ENCODE data around the gene TLL2. TPM values are rescaled to one million over a fixed set of nuclear protein-coding genes. Genes with fewer than 3 reads are reported as not detected.

The TLL2 gene
- total and polyA plus RNA-seq, 9 of the 15 experiments (the other 6 are each of a cell fraction or from before 2014, with no cell fraction given), result 0.09 TPM; not detected in 8

- TF ChIP-seq THRA (IDR thresholded peaks at IDR 0.05) (no peak), NR4A1 (CRISPR knock-in tag; IDR thresholded peaks at IDR 0.05) (no peak), NR4A1 (tag; IDR thresholded peaks at IDR 0.05) (no peak), MLLT1 (IDR thresholded peaks at IDR 0.05) (no peak), MCM2 (IDR thresholded peaks at IDR 0.05; ENCODE audit: low read depth) (no peak), EZH2 (IDR thresholded peaks at IDR 0.05; ENCODE audit: borderline replicate concordance, low read depth, low read length) (no peak)
Measured at GRCh38 chr10:96460316-96460715, 53.4 kb downstream of the TLL2 start (continued).

- H3K9me1 ChIP-seq (ENCODE audit: control insufficient read depth, insufficient read depth, low read length), result no peaks in the 10 kb centered on the region
- WGBS (ENCODE audit: insufficient coverage, low coverage, missing lambda C conversion rate), result 0% methylated on average over 5 of the region's 5 CpGs
- no peak for TF ChIP-seq RBFOX2 (IDR thresholded peaks at IDR 0.05; ENCODE audit: low read depth, low read length)
- no peak overlapping the region for H3K27ac ChIP-seq (ENCODE audit: extremely low read depth, low read depth, low read length)
- no peaks in the 10 kb centered on the region for H3K36me3 ChIP-seq (ENCODE audit: control insufficient read depth, insufficient read depth, low read length)
- no peak for ATAC-seq
- H2AFZ ChIP-seq (ENCODE audit: low read depth, low read length), result no peak overlapping the region
- no peak for FAIRE-seq
- no TSS peak for BruUV-seq (replicated peaks)
- no peaks in the 10 kb centered on the region for H4K20me1 ChIP-seq (replicated peaks; ENCODE audit: control insufficient read depth, insufficient read depth, low read length)
- no peaks in the 10 kb centered on the region for H3K4me1 ChIP-seq (replicated peaks in 1 of 2; ENCODE audit: control insufficient read depth in 2 of 2, insufficient read depth in 2 of 2, low read length in 2 of 2)
- POLR2A ChIA-PET, result no interaction called here
- H3K4me3 ChIP-seq, result no peak overlapping the region
- H3K79me2 ChIP-seq (ENCODE audit: control insufficient read depth, insufficient read depth, low read length), result no peaks in the 10 kb centered on the region
- in situ Hi-C loops (cut with MboI), result loop anchor here (5.0 kb wide), 1 partner anchor 40 kb away; no protein-coding TSS in a partner anchor
- H3K9me3 ChIP-seq (replicated peaks; ENCODE audit: control insufficient read depth, insufficient read depth, low read depth, low read length), result no peaks in the 10 kb centered on the region
- CTCF ChIA-PET (ENCODE audit: low intra/inter-chr PET ratio), result no interaction called here
- DNase-seq (ENCODE audit: extremely low read depth in 1 of 4, low spot score in 3 of 4), result no peak
- H3K4me2 ChIP-seq (ENCODE audit: insufficient read depth, low read length), result no peak overlapping the region
- H3K27me3 ChIP-seq (ENCODE audit: control insufficient read depth in 2 of 2, insufficient read depth in 2 of 2, low read length in 2 of 2), result peaks cover 4 to 14% of the 10 kb centered on the region in 2 experiments; a peak in 4 of 5 replicates
- intact Hi-C loops (cut with micrococcal nuclease), result no loop called here
- no peak overlapping the region for H3K9ac ChIP-seq (ENCODE audit: insufficient read depth in 1 of 2, low read depth in 2 of 2, low read length in 2 of 2)
Measured at GRCh38 chr10:96457341-96457740, 56.4 kb downstream of the TLL2 start.

All from K562 (cell line).